ENCODE data around the gene WFDC1. TPM values are rescaled to one million over a fixed set of nuclear protein-coding genes. Genes with fewer than 3 reads are reported as not detected.

WFDC1 gene
- total RNA-seq, result not detected

- CTCF ChIA-PET, result no interaction called here
- ATAC-seq, result no peak
- H3K4me1 Mint-ChIP-seq, result peaks cover 2% of the 10 kb centered on the region
- peaks cover 51% of the 10 kb centered on the region for H3K27me3 Mint-ChIP-seq
- H3K4me3 Mint-ChIP-seq, result no peak within 1 kb of the TSS
- DNase-seq, result no peak
- H3K36me3 Mint-ChIP-seq, result no peaks in the 10 kb centered on the region
- H3K9me3 Mint-ChIP-seq (ENCODE audit: low read depth), result no peaks in the 10 kb centered on the region
- no peak within 1 kb of the TSS for H3K27ac Mint-ChIP-seq
Observed at GRCh38 chr16:84294531-84295142, at the start of gene WFDC1. Gene WFDC1, plus strand, starts transcription at chr16:84294878. Its CDS starts 94 bp downstream, at chr16:84294972.

- no peak for DNase-seq
- H3K4me1 Mint-ChIP-seq, result no peaks in the 10 kb centered on the region
- H3K27ac Mint-ChIP-seq, result no peak overlapping the region
- H3K36me3 Mint-ChIP-seq, result no peaks in the 10 kb centered on the region
- H3K27me3 Mint-ChIP-seq, result peaks cover 13% of the 10 kb centered on the region
- no peak for ATAC-seq
- CTCF ChIA-PET, result interaction anchor here (1.7 kb wide), 1 partner anchor 31 kb away, joined by 6 read pairs; no protein-coding TSS in a partner anchor
- H3K4me3 Mint-ChIP-seq, result no peak overlapping the region
- no peaks in the 10 kb centered on the region for H3K9me3 Mint-ChIP-seq (ENCODE audit: low read depth)
Observed at GRCh38 chr16:84245956-84246678, 48.6 kb upstream of the WFDC1 start.

- H3K27ac Mint-ChIP-seq, result no peak overlapping the region
Observed at GRCh38 chr16:84246679-84247077, 48.0 kb upstream of the WFDC1 start.

GRCh38 chr16:84247331-84247730 lies 47.3 kb upstream of the WFDC1 start:
- H3K27me3 Mint-ChIP-seq, result peaks cover 8% of the 10 kb centered on the region
- H3K9me3 Mint-ChIP-seq (ENCODE audit: low read depth), result no peaks in the 10 kb centered on the region
- no peak for ATAC-seq
- H3K4me3 Mint-ChIP-seq, result no peak overlapping the region
- H3K36me3 Mint-ChIP-seq, result no peaks in the 10 kb centered on the region
- H3K4me1 Mint-ChIP-seq, result no peaks in the 10 kb centered on the region
- H3K27ac Mint-ChIP-seq, result no peak overlapping the region
- CTCF ChIA-PET, result interaction anchor here (0.7 kb wide), 1 partner anchor 115 kb away, joined by 3 read pairs; no protein-coding TSS in a partner anchor
- DNase-seq, result no peak

More at GRCh38 chr16:84246679-84247077, 48.0 kb upstream of the WFDC1 start:
- H3K9me3 Mint-ChIP-seq (ENCODE audit: low read depth), result no peaks in the 10 kb centered on the region
- DNase-seq, result no peak
- no peaks in the 10 kb centered on the region for H3K4me1 Mint-ChIP-seq
- ATAC-seq, result no peak
- H3K27me3 Mint-ChIP-seq, result peaks cover 10% of the 10 kb centered on the region
- CTCF ChIA-PET, result interaction anchor here (1.7 kb wide), 1 partner anchor 30 kb away, joined by 6 read pairs; no protein-coding TSS in a partner anchor
- H3K36me3 Mint-ChIP-seq, result no peaks in the 10 kb centered on the region
- no peak overlapping the region for H3K4me3 Mint-ChIP-seq

GRCh38 chr16:84247844-84248243 lies 46.8 kb upstream of the WFDC1 start:
- H3K27ac Mint-ChIP-seq, result no peak overlapping the region
- ATAC-seq, result no peak
- CTCF ChIA-PET, result interaction anchor here (0.7 kb wide), 1 partner anchor 115 kb away, joined by 3 read pairs; no protein-coding TSS in a partner anchor

GRCh38 chr16:84252184-84252583 lies 42.5 kb upstream of the WFDC1 start:
- peaks cover 18% of the 10 kb centered on the region for H3K27me3 Mint-ChIP-seq
- H3K9me3 Mint-ChIP-seq (ENCODE audit: low read depth), result peaks cover 2% of the 10 kb centered on the region
- no peaks in the 10 kb centered on the region for H3K4me1 Mint-ChIP-seq
- H3K4me3 Mint-ChIP-seq, result no peak overlapping the region
- DNase-seq, result no peak
- H3K27ac Mint-ChIP-seq, result no peak overlapping the region
- H3K36me3 Mint-ChIP-seq, result no peaks in the 10 kb centered on the region
- CTCF ChIA-PET, result no interaction called here
- no peak for ATAC-seq

More at GRCh38 chr16:84247844-84248243, 46.8 kb upstream of the WFDC1 start:
- H3K9me3 Mint-ChIP-seq (ENCODE audit: low read depth), result no peaks in the 10 kb centered on the region
- H3K4me3 Mint-ChIP-seq, result no peak overlapping the region
- peaks cover 5% of the 10 kb centered on the region for H3K27me3 Mint-ChIP-seq
- DNase-seq, result no peak
- no peaks in the 10 kb centered on the region for H3K4me1 Mint-ChIP-seq
- no peaks in the 10 kb centered on the region for H3K36me3 Mint-ChIP-seq

GRCh38 chr16:84253173-84253572 lies 41.5 kb upstream of the WFDC1 start:
- H3K4me1 Mint-ChIP-seq, result no peaks in the 10 kb centered on the region
- peaks cover 22% of the 10 kb centered on the region for H3K27me3 Mint-ChIP-seq
- no peak overlapping the region for H3K4me3 Mint-ChIP-seq
- CTCF ChIA-PET, result no interaction called here
- DNase-seq (no peak), ATAC-seq (no peak)
- H3K36me3 Mint-ChIP-seq, result no peaks in the 10 kb centered on the region
- H3K9me3 Mint-ChIP-seq (ENCODE audit: low read depth), result peaks cover 2% of the 10 kb centered on the region
- no peak overlapping the region for H3K27ac Mint-ChIP-seq

GRCh38 chr16:84254062-84254461 lies 40.6 kb upstream of the WFDC1 start:
- peaks cover 22% of the 10 kb centered on the region for H3K27me3 Mint-ChIP-seq
- H3K9me3 Mint-ChIP-seq (ENCODE audit: low read depth), result peaks cover 2% of the 10 kb centered on the region
- no peak overlapping the region for H3K27ac Mint-ChIP-seq
- H3K36me3 Mint-ChIP-seq, result no peaks in the 10 kb centered on the region
- no peak overlapping the region for H3K4me3 Mint-ChIP-seq
- no peak for ATAC-seq
- DNase-seq, result no peak
- CTCF ChIA-PET, result no interaction called here
- H3K4me1 Mint-ChIP-seq, result no peaks in the 10 kb centered on the region

GRCh38 chr16:84255050-84255810 lies 39.4 kb upstream of the WFDC1 start:
- peaks cover 2% of the 10 kb centered on the region for H3K9me3 Mint-ChIP-seq (ENCODE audit: low read depth)
- DNase-seq (no peak), ATAC-seq (no peak)
- no peak overlapping the region for H3K27ac Mint-ChIP-seq
- H3K36me3 Mint-ChIP-seq, result no peaks in the 10 kb centered on the region
- no peaks in the 10 kb centered on the region for H3K4me1 Mint-ChIP-seq
- CTCF ChIA-PET, result no interaction called here
- peaks cover 19% of the 10 kb centered on the region for H3K27me3 Mint-ChIP-seq
- no peak overlapping the region for H3K4me3 Mint-ChIP-seq

GRCh38 chr16:84258266-84258665 lies 36.4 kb upstream of the WFDC1 start:
- H3K27ac Mint-ChIP-seq, result no peak overlapping the region
- peaks cover 2% of the 10 kb centered on the region for H3K9me3 Mint-ChIP-seq (ENCODE audit: low read depth)
- DNase-seq, result no peak
- H3K4me3 Mint-ChIP-seq, result no peak overlapping the region
- no peaks in the 10 kb centered on the region for H3K4me1 Mint-ChIP-seq
- no peaks in the 10 kb centered on the region for H3K36me3 Mint-ChIP-seq
- CTCF ChIA-PET, result interaction anchor here (1.2 kb wide), 1 partner anchor 9 kb away, joined by 4 read pairs; no protein-coding TSS in a partner anchor
- ATAC-seq, result no peak
- peaks cover 17% of the 10 kb centered on the region for H3K27me3 Mint-ChIP-seq

GRCh38 chr16:84259691-84260090 lies 35.0 kb upstream of the WFDC1 start:
- H3K4me3 Mint-ChIP-seq, result no peak overlapping the region
- H3K36me3 Mint-ChIP-seq, result no peaks in the 10 kb centered on the region
- H3K27me3 Mint-ChIP-seq, result peaks cover 14% of the 10 kb centered on the region
- ATAC-seq (no peak), DNase-seq (no peak)
- peaks cover 2% of the 10 kb centered on the region for H3K9me3 Mint-ChIP-seq (ENCODE audit: low read depth)
- H3K4me1 Mint-ChIP-seq, result no peaks in the 10 kb centered on the region
- CTCF ChIA-PET, result no interaction called here
- no peak overlapping the region for H3K27ac Mint-ChIP-seq

- CTCF ChIA-PET, result no interaction called here
- H3K27me3 Mint-ChIP-seq, result peaks cover 9% of the 10 kb centered on the region
Observed at GRCh38 chr16:84260766-84261554, 33.7 kb upstream of the WFDC1 start.

GRCh38 chr16:84262031-84262430 lies 32.6 kb upstream of the WFDC1 start:
- no peaks in the 10 kb centered on the region for H3K9me3 Mint-ChIP-seq (ENCODE audit: low read depth)
- H3K4me1 Mint-ChIP-seq, result no peaks in the 10 kb centered on the region
- H3K27ac Mint-ChIP-seq, result no peak overlapping the region
- ATAC-seq, result no peak
- CTCF ChIA-PET, result no interaction called here
- H3K36me3 Mint-ChIP-seq, result no peaks in the 10 kb centered on the region
- no peak overlapping the region for H3K4me3 Mint-ChIP-seq
- H3K27me3 Mint-ChIP-seq, result peaks cover 5% of the 10 kb centered on the region
- DNase-seq, result no peak

More at GRCh38 chr16:84260766-84261554, 33.7 kb upstream of the WFDC1 start:
- Mint-ChIP-seq H3K4me3 (no peak overlapping the region), H3K4me1 (no peaks in the 10 kb centered on the region), H3K36me3 (no peaks in the 10 kb centered on the region), H3K9me3 (ENCODE audit: low read depth) (no peaks in the 10 kb centered on the region), H3K27ac (no peak overlapping the region)
- no peak for DNase-seq
- no peak for ATAC-seq

All from activated CD8-positive, alpha-beta memory T cell treated with anti-CD3 and anti-CD28 coated beads, Interleukin-2, amount 10 ng/mL, durations not matched to agents 7 days and 5 days (primary cell).